Uterus (tissue), 4 donors: Measurements from ENCODE around the gene CRISPLD2. TPM values are rescaled to one million over a fixed set of nuclear protein-coding genes. Genes with fewer than 3 reads are reported as not detected.
A peak's percentile ranks its signal among the peaks of the same experiment; 100 is the strongest.

Source experiments
- DNase-seq, 2 donors: peaks; one replicate each; pipeline ENCODE4 v3.0.0-alpha.2; 2019 to 2020
- H3K27ac ChIP-seq, 2 donors: fragments of 200-600 bp; sonication (generic); 1 replicate in 1 of 2; 2 replicates in 1 of 2; pipeline ENCODE4 v1.5.1; 2016 to 2018
- H3K27me3 ChIP-seq, 2 donors: fragments of 200-600 bp; sonication (generic); one replicate each; pipeline ENCODE4 v1.5.1; 2018 to 2019; ENCODE audit warnings: control low read depth in 1 of 2
- H3K36me3 ChIP-seq, 2 donors: fragments of 200-600 bp; sonication (generic); one replicate each; pipeline ENCODE4 v1.5.1; 2019; ENCODE audit warnings: control low read depth in 1 of 2
- H3K4me1 ChIP-seq, 2 donors: fragments of 200-600 bp; sonication (generic); one replicate each; pipeline ENCODE4 v1.5.1; 2018 to 2019; ENCODE audit warnings: control low read depth in 1 of 2
- H3K4me3 ChIP-seq, 2 donors: fragments of 200-600 bp; sonication (generic); 1 replicate in 1 of 2; 2 replicates in 1 of 2; pipeline ENCODE4 v1.5.1; 2018 to 2019; ENCODE audit warnings: mild to moderate bottlenecking in 1 of 2
- H3K9me3 ChIP-seq, 2 donors: fragments of 200-600 bp; sonication (generic); one replicate each; pipeline ENCODE4 v1.5.1; 2019; ENCODE audit warnings: control low read depth in 1 of 2
- CTCF ChIP-seq, 4 experiments: fragments of 200-600 bp in 2 of 4; fragments of 450-650 bp in 2 of 4; sonication (generic) in 2 of 4; IDR thresholded peaks; one replicate each; pipeline ENCODE4 v1.5.1; 2016 to 2019; ENCODE audit warnings: antibody characterized with exemption in 4 of 4, mild to moderate bottlenecking in 2 of 4, moderate library complexity in 1 of 4
- POLR2A ChIP-seq, 2 donors: fragments of 450-650 bp; IDR thresholded peaks; one replicate each; pipeline ENCODE4 v1.6.1; 2016; ENCODE audit warnings: antibody characterized with exemption in 2 of 2, mild to moderate bottlenecking in 1 of 2, moderate library complexity in 1 of 2
- intact Hi-C: fragments of 100-400 bp; cut with DNase I; formaldehyde crosslinking; loops from one replicate; pipeline ENCODE4 v1.15.1; 2023; ENCODE audit warnings: low total_unique reads
- total RNA-seq, 4 donors: library from RNA; depleted of rRNA in 3 of 4; stranded (reverse); fragments of >200 nt in 3 of 4; gene quantifications; one replicate each; pipeline versions ENCODE4 v1.1.0 to v1.2.4, GENCODE V29; 2014 to 2023
- donor health status: DM: yes; HTN: yes; CAD: no.

The CRISPLD2 gene
- total RNA-seq, 4 donors from 2014 or later, result 108 to 441 (median 190) TPM

GRCh38 chr16:84926462-84926861, 106.7 kb downstream of the CRISPLD2 start:
- Histone ChIP-seq H3K27me3 (no peaks in the 10 kb centered on the region), H3K4me1 (peaks cover 0 to 9% of the 10 kb centered on the region in 2 donors), H3K36me3 (no peaks in the 10 kb centered on the region), H3K27ac (no peak overlapping the region), H3K9me3 (no peaks in the 10 kb centered on the region), H3K4me3 (no peak overlapping the region)
- TF ChIP-seq CTCF (IDR thresholded peaks at IDR 0.05), result no peak
- TF ChIP-seq POLR2A (IDR thresholded peaks at IDR 0.05), result no peak
- intact Hi-C loops, result no loop called here
- DNase-seq, result no peak

- Histone ChIP-seq H3K4me3 (no peak overlapping the region), H3K27ac (peak overlapping the region; percentile 31 to 61), H3K36me3 (no peaks in the 10 kb centered on the region), H3K27me3 (no peaks in the 10 kb centered on the region), H3K4me1 (peaks cover 0 to 9% of the 10 kb centered on the region in 2 donors), H3K9me3 (no peaks in the 10 kb centered on the region)
- TF ChIP-seq POLR2A (IDR thresholded peaks at IDR 0.05) (no peak), CTCF (IDR thresholded peaks at IDR 0.05) (no peak)
- intact Hi-C loops, result no loop called here
- DNase-seq, result peak in 1 of 2 donors; percentile 59
These were observed 108.1 kb downstream of the CRISPLD2 start for GRCh38 chr16:84927621-84928591.

GRCh38 chr16:84928679-84929420, 109.1 kb downstream of the CRISPLD2 start:
- peaks cover 0 to 14% of the 10 kb centered on the region in 2 donors for H3K4me1 ChIP-seq
- intact Hi-C loops, result no loop called here
- H3K36me3 ChIP-seq, result no peaks in the 10 kb centered on the region
- H3K9me3 ChIP-seq, result no peaks in the 10 kb centered on the region
- no peak overlapping the region for H3K4me3 ChIP-seq
- H3K27ac ChIP-seq, result peak overlapping the region; percentile 31 to 61
- no peaks in the 10 kb centered on the region for H3K27me3 ChIP-seq
- DNase-seq, result peak; percentile 68 to 86
- TF ChIP-seq POLR2A (IDR thresholded peaks at IDR 0.05) (no peak), CTCF (IDR thresholded peaks at IDR 0.05) (no peak)

- Histone ChIP-seq H3K27ac (peak overlapping the region; percentile 31 to 61), H3K4me3 (no peak overlapping the region), H3K27me3 (no peaks in the 10 kb centered on the region), H3K4me1 (peaks cover 0 to 19% of the 10 kb centered on the region in 2 donors), H3K9me3 (no peaks in the 10 kb centered on the region), H3K36me3 (no peaks in the 10 kb centered on the region)
- TF ChIP-seq POLR2A (IDR thresholded peaks at IDR 0.05) (no peak), CTCF (IDR thresholded peaks at IDR 0.05) (no peak)
- peak; percentile 71 to 82 for DNase-seq
- intact Hi-C loops, result no loop called here
These were observed 109.9 kb downstream of the CRISPLD2 start for GRCh38 chr16:84929421-84930297.
